Thoracic aorta (tissue), 2 donors: Measurements from ENCODE around the gene RREB1. TPM values are rescaled to one million over a fixed set of nuclear protein-coding genes. Genes with fewer than 3 reads are reported as not detected.

Experiments
- ATAC-seq: fragments of 150-250 bp; one replicate; pipeline ENCODE4 v1.8.0; 2017; ENCODE audit warnings: low read depth; ENCODE audit not compliant: insufficient number of reproducible peaks, low FRiP score
- DNase-seq: peaks from one replicate; pipeline ENCODE4 v3.0.0-alpha.2; 2020; ENCODE audit warnings: low spot score
- H3K27ac ChIP-seq, 2 donors: fragments of 200-600 bp; sonication (generic); 1 replicate in 1 of 2; 2 replicates in 1 of 2; pipeline ENCODE4 v1.5.1; 2016; ENCODE audit warnings: mild to moderate bottlenecking in 2 of 2, moderate library complexity in 2 of 2
- H3K27me3 ChIP-seq: fragments of 200-600 bp; sonication (generic); replicated peaks from 2 replicates; pipeline ENCODE4 v1.6.0; 2016; ENCODE audit warnings: mild to moderate bottlenecking; ENCODE audit not compliant: insufficient read depth
- H3K36me3 ChIP-seq: fragments of 200-600 bp; sonication (generic); one replicate; pipeline ENCODE4 v1.5.1; 2016
- H3K4me1 ChIP-seq, 2 donors: fragments of 200-600 bp; sonication (generic); 1 replicate in 1 of 2; 2 replicates in 1 of 2; pipeline versions ENCODE4 v1.5.1 to v1.6.0; 2016; ENCODE audit warnings: low read depth in 2 of 2, mild to moderate bottlenecking in 1 of 2; ENCODE audit not compliant: control insufficient read depth in 1 of 2
- H3K4me3 ChIP-seq: fragments of 200-600 bp; sonication (generic); 2 replicates; pipeline ENCODE4 v1.5.1; 2016; ENCODE audit warnings: mild to moderate bottlenecking
- H3K9me3 ChIP-seq: fragments of 200-600 bp; sonication (generic); 2 replicates; pipeline ENCODE4 v1.5.1; 2016
- CTCF ChIP-seq: fragments of 200-600 bp; sonication (generic); IDR thresholded peaks from one replicate; pipeline ENCODE4 v1.5.1; 2019; ENCODE audit warnings: antibody characterized with exemption
- total RNA-seq, 2 donors: library from RNA; depleted of rRNA; stranded (reverse); fragments of >200 nt; gene quantifications; one replicate each; pipeline versions ENCODE4 v1.1.0 to v1.2.3, GENCODE V29; 2016

Gene RREB1
- total RNA-seq, 2 donors from 2014 or later, result 30.6 to 39.3 TPM

GRCh38 chr6:7204726-7205125, 97.0 kb downstream of the RREB1 start:
- no peak overlapping the region for H3K27ac ChIP-seq
- no peaks in the 10 kb centered on the region for H3K4me1 ChIP-seq
- no peaks in the 10 kb centered on the region for H3K27me3 ChIP-seq
- H3K36me3 ChIP-seq, result no peaks in the 10 kb centered on the region
- TF ChIP-seq CTCF, result no peak
- ATAC-seq (no peak), DNase-seq (no peak)
- H3K4me3 ChIP-seq, result no peak overlapping the region
- H3K9me3 ChIP-seq, result no peaks in the 10 kb centered on the region

GRCh38 chr6:7207720-7208119, 100.0 kb downstream of the RREB1 start:
- TF ChIP-seq CTCF, result no peak
- ATAC-seq (no peak), DNase-seq (no peak)
- no peak overlapping the region for H3K27ac ChIP-seq
- peaks cover 14% of the 10 kb centered on the region for H3K36me3 ChIP-seq
- H3K4me1 ChIP-seq, result no peaks in the 10 kb centered on the region
- H3K4me3 ChIP-seq, result no peak overlapping the region
- no peaks in the 10 kb centered on the region for H3K27me3 ChIP-seq
- no peaks in the 10 kb centered on the region for H3K9me3 ChIP-seq

- TF ChIP-seq CTCF, result no peak
- no peak overlapping the region for H3K27ac ChIP-seq
- no peaks in the 10 kb centered on the region for H3K9me3 ChIP-seq
- ATAC-seq, result no peak
- H3K4me3 ChIP-seq, result no peak overlapping the region
- no peaks in the 10 kb centered on the region for H3K27me3 ChIP-seq
- DNase-seq, result no peak
- peaks cover 32% of the 10 kb centered on the region for H3K36me3 ChIP-seq
- peaks cover 0 to 9% of the 10 kb centered on the region in 2 donors for H3K4me1 ChIP-seq
These were observed 105.7 kb downstream of the RREB1 start for GRCh38 chr6:7213416-7213815.

- no peak for TF ChIP-seq CTCF
- no peak overlapping the region for H3K4me3 ChIP-seq
- H3K36me3 ChIP-seq, result peaks cover 32% of the 10 kb centered on the region
- no peaks in the 10 kb centered on the region for H3K9me3 ChIP-seq
- no peak for DNase-seq
- no peaks in the 10 kb centered on the region for H3K27me3 ChIP-seq
- peaks cover 0 to 9% of the 10 kb centered on the region in 2 donors for H3K4me1 ChIP-seq
- ATAC-seq, result no peak
- H3K27ac ChIP-seq, result no peak overlapping the region
These were observed 106.7 kb downstream of the RREB1 start for GRCh38 chr6:7214468-7214867.

GRCh38 chr6:7215131-7215530, 107.4 kb downstream of the RREB1 start:
- H3K36me3 ChIP-seq, result peaks cover 32% of the 10 kb centered on the region
- H3K27me3 ChIP-seq, result no peaks in the 10 kb centered on the region
- peaks cover 6 to 9% of the 10 kb centered on the region in 2 donors for H3K4me1 ChIP-seq
- DNase-seq (no peak), ATAC-seq (no peak)
- no peaks in the 10 kb centered on the region for H3K9me3 ChIP-seq
- no peak overlapping the region for H3K27ac ChIP-seq
- no peak overlapping the region for H3K4me3 ChIP-seq
- TF ChIP-seq CTCF, result no peak
